Keratinocyte (primary cell): ENCODE measurements around the gene RABGEF1. TPM values are rescaled to one million over a fixed set of nuclear protein-coding genes. Genes with fewer than 3 reads are reported as not detected.

ENCODE experiments used
- DNase-seq: peaks from one replicate; pipeline ENCODE4 v3.0.0-alpha.2; 2011; ENCODE audit warnings: low read depth, missing footprints, low spot score
- FAIRE-seq: peaks from 2 replicates; lab custom pipeline; 2011; peaks lifted over from hg19 to GRCh38; lab: Jason Lieb, UNC
- H2AFZ ChIP-seq: 2 replicates; pipeline ENCODE4 v1.6.0; 2012; ENCODE audit warnings: low read length, control low read depth, inconsistent platforms; ENCODE audit not compliant: control insufficient read depth
- H3K27ac ChIP-seq: 2 replicates; pipeline ENCODE4 v1.5.1; 2011; ENCODE audit warnings: low read length; ENCODE audit not compliant: control insufficient read depth, insufficient read depth
- H3K27me3 ChIP-seq: 3 replicates; pipeline ENCODE4 v1.6.0; 2011; ENCODE audit warnings: low read length; ENCODE audit not compliant: control insufficient read depth, insufficient read depth; ENCODE audit errors: extremely low read depth
- H3K36me3 ChIP-seq, 2 experiments: 2 replicates in 1 of 2; 3 replicates in 1 of 2; pipeline ENCODE4 v1.5.1; 2011; ENCODE audit warnings: low read length in 2 of 2, mild to moderate bottlenecking in 1 of 2; ENCODE audit not compliant: control insufficient read depth in 2 of 2, insufficient read depth in 2 of 2; ENCODE audit errors: extremely low read depth in 1 of 2
- H3K4me1 ChIP-seq: 3 replicates; pipeline ENCODE4 v1.5.1; 2011; ENCODE audit warnings: low read length; ENCODE audit not compliant: control insufficient read depth, insufficient read depth; ENCODE audit errors: extremely low read depth
- H3K4me2 ChIP-seq: 3 replicates; pipeline ENCODE4 v1.6.0; 2011; ENCODE audit warnings: low read depth, low read length; ENCODE audit not compliant: control insufficient read depth, insufficient read depth; ENCODE audit errors: extremely low read depth
- H3K4me3 ChIP-seq, 3 experiments: fragments of 200-600 bp in 1 of 3; sonication (generic) in 1 of 3; 2 replicates in 2 of 3; 3 replicates in 1 of 3; pipeline ENCODE4 v1.5.1; 2011 to 2016; ENCODE audit warnings: low read length in 3 of 3, mild to moderate bottlenecking in 3 of 3, control low read depth in 2 of 3, inconsistent platforms in 1 of 3, low read depth in 1 of 3, mixed read lengths in 1 of 3, mixed run types in 1 of 3, moderate library complexity in 1 of 3; ENCODE audit not compliant: control insufficient read depth in 2 of 3, insufficient read depth in 2 of 3; ENCODE audit errors: extremely low read depth in 1 of 3
- H3K79me2 ChIP-seq: 2 replicates; pipeline ENCODE4 v1.6.0; 2012; ENCODE audit warnings: low read length; ENCODE audit not compliant: control insufficient read depth, insufficient read depth
- H3K9ac ChIP-seq: 3 replicates; pipeline ENCODE4 v1.6.0; 2011; ENCODE audit warnings: low read length; ENCODE audit not compliant: control insufficient read depth, insufficient read depth; ENCODE audit errors: extremely low read depth
- H3K9me1 ChIP-seq: 3 replicates; pipeline ENCODE4 v1.6.0; 2011; ENCODE audit warnings: low read length; ENCODE audit not compliant: control insufficient read depth, insufficient read depth; ENCODE audit errors: extremely low read depth
- H3K9me3 ChIP-seq: 2 replicates; pipeline ENCODE4 v1.5.1; 2012; ENCODE audit warnings: low read depth, low read length; ENCODE audit not compliant: control insufficient read depth
- H4K20me1 ChIP-seq: 3 replicates; pipeline ENCODE4 v1.6.0; 2011; ENCODE audit warnings: low read length; ENCODE audit not compliant: control insufficient read depth, insufficient read depth; ENCODE audit errors: extremely low read depth
- EZH2 ChIP-seq: IDR thresholded peaks from one replicate; pipeline ENCODE4 v1.6.1; 2012; ENCODE audit warnings: inconsistent platforms, mild to moderate bottlenecking, low read length, moderate library complexity
- dilution Hi-C: fragments of 300-500 bp; cut with MboI; formaldehyde crosslinking; loops from one replicate; pipeline ENCODE4 v1.7.0; 2020; ENCODE audit warnings: low sequenced_read_pairs; ENCODE audit not compliant: extremely low pct_ligation_motif_present
- polyA plus RNA-seq, 5 experiments: library from polyadenylated mRNA; depleted of rRNA in 3 of 5; stranded (reverse) in 3 of 5; stranded (forward) in 1 of 5; unstranded in 1 of 5; fragments of >200 nt; gene quantifications; 1 replicate in 1 of 5; 2 replicates in 3 of 5; 3 replicates in 1 of 5; pipeline versions ENCODE4 v1.2.1 to v1.2.3, GENCODE V29; 2011 to 2012; ENCODE audit warnings: missing spikeins in 2 of 5, low read depth in 1 of 5, low replicate concordance in 1 of 5
- TF ChIP-seq, protein P1 (sequence below), 3 experiments: IDR thresholded peaks in 1 of 3; conservative IDR thresholded peaks in 1 of 3; optimal IDR thresholded peaks in 1 of 3; 2 replicates in 2 of 3; 3 replicates in 1 of 3; pipeline versions ENCODE3 to v1.5.1; 2011; ENCODE audit warnings: low read length in 3 of 3, mild to moderate bottlenecking in 3 of 3, moderate library complexity in 2 of 3, control low read depth in 1 of 3, inconsistent platforms in 1 of 3; ENCODE audit not compliant: insufficient read depth in 2 of 3; ENCODE audit errors: extremely low read depth in 1 of 3

The RABGEF1 gene
- polyA plus RNA-seq, 1 donor (not counting 4 experiments of a cell fraction or from before 2014, with no cell fraction given), result 58.2 TPM

DNA sequence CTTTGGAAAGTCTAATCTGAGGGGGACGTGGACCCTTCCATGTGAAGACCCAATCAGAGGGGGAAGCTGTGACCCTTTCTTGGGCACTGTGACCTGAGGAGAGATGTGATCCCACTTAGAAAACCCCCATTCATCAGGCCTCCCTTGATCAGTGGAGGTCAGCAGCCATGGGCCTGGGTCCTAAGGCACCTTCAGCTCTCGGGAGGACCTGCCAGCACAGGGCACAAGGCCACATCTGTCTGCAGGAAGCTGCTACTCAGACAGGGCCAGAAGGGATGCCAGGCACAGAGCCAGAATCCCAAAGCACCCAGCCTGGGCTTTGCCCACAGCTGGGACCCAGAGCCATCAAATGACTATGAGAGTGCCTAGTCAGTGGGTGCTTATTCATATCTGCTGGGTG is 14.7 kb upstream of the RABGEF1 start:
- no peak overlapping the region for H3K9ac ChIP-seq
- H3K4me2 ChIP-seq, result no peak overlapping the region
- no peaks in the 10 kb centered on the region for H3K9me1 ChIP-seq
- H3K27ac ChIP-seq, result no peak overlapping the region
- no peak overlapping the region for H2AFZ ChIP-seq
- H3K79me2 ChIP-seq, result no peaks in the 10 kb centered on the region
- H4K20me1 ChIP-seq, result no peaks in the 10 kb centered on the region
- H3K4me3 ChIP-seq, result no peak overlapping the region
- TF ChIP-seq EZH2, result no peak
- TF ChIP-seq, protein P1, sequence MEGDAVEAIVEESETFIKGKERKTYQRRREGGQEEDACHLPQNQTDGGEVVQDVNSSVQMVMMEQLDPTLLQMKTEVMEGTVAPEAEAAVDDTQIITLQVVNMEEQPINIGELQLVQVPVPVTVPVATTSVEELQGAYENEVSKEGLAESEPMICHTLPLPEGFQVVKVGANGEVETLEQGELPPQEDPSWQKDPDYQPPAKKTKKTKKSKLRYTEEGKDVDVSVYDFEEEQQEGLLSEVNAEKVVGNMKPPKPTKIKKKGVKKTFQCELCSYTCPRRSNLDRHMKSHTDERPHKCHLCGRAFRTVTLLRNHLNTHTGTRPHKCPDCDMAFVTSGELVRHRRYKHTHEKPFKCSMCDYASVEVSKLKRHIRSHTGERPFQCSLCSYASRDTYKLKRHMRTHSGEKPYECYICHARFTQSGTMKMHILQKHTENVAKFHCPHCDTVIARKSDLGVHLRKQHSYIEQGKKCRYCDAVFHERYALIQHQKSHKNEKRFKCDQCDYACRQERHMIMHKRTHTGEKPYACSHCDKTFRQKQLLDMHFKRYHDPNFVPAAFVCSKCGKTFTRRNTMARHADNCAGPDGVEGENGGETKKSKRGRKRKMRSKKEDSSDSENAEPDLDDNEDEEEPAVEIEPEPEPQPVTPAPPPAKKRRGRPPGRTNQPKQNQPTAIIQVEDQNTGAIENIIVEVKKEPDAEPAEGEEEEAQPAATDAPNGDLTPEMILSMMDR (optimal IDR thresholded peaks at IDR 0.05 in 1 of 3, IDR thresholded peaks at IDR 0.05 in 1 of 3, conservative IDR thresholded peaks at IDR 0.05 in 1 of 3; ENCODE audit: extremely low read depth in 1 of 3, insufficient read depth in 2 of 3, low read length in 3 of 3), result no peak
- H3K27me3 ChIP-seq, result no peaks in the 10 kb centered on the region
- no peak for FAIRE-seq
- H3K4me1 ChIP-seq, result no peaks in the 10 kb centered on the region
- no peaks in the 10 kb centered on the region for H3K9me3 ChIP-seq
- H3K36me3 ChIP-seq, result peaks cover 5 to 6% of the 10 kb centered on the region in 2 experiments
- DNase-seq, result no peak
- dilution Hi-C loops, result no loop called here

- Histone ChIP-seq H3K36me3 (peaks cover 5 to 6% of the 10 kb centered on the region in 2 experiments), H4K20me1 (no peaks in the 10 kb centered on the region), H3K9me1 (no peaks in the 10 kb centered on the region), H3K4me3 (no peak overlapping the region), H3K27ac (no peak overlapping the region), H3K27me3 (no peaks in the 10 kb centered on the region), H3K4me2 (no peak overlapping the region), H2AFZ (no peak overlapping the region), H3K9me3 (no peaks in the 10 kb centered on the region), H3K4me1 (no peaks in the 10 kb centered on the region), H3K79me2 (no peaks in the 10 kb centered on the region), H3K9ac (no peak overlapping the region)
- no peak for FAIRE-seq
- no peak for DNase-seq
- dilution Hi-C loops, result no loop called here
- TF ChIP-seq EZH2, result no peak
- TF ChIP-seq, protein P1 (optimal IDR thresholded peaks at IDR 0.05 in 1 of 3, IDR thresholded peaks at IDR 0.05 in 1 of 3, conservative IDR thresholded peaks at IDR 0.05 in 1 of 3; ENCODE audit: extremely low read depth in 1 of 3, insufficient read depth in 2 of 3, low read length in 3 of 3), result no peak
Observed at GRCh38 chr7:66727058-66727457, 13.5 kb upstream of the RABGEF1 start.
